ENCODE measurements around the gene HOXC5. TPM values are rescaled to one million over a fixed set of nuclear protein-coding genes. Genes with fewer than 3 reads are reported as not detected.

HOXC5 gene
- total RNA-seq, 1 experiment from 2014 or later = 3.4 TPM

DNA sequence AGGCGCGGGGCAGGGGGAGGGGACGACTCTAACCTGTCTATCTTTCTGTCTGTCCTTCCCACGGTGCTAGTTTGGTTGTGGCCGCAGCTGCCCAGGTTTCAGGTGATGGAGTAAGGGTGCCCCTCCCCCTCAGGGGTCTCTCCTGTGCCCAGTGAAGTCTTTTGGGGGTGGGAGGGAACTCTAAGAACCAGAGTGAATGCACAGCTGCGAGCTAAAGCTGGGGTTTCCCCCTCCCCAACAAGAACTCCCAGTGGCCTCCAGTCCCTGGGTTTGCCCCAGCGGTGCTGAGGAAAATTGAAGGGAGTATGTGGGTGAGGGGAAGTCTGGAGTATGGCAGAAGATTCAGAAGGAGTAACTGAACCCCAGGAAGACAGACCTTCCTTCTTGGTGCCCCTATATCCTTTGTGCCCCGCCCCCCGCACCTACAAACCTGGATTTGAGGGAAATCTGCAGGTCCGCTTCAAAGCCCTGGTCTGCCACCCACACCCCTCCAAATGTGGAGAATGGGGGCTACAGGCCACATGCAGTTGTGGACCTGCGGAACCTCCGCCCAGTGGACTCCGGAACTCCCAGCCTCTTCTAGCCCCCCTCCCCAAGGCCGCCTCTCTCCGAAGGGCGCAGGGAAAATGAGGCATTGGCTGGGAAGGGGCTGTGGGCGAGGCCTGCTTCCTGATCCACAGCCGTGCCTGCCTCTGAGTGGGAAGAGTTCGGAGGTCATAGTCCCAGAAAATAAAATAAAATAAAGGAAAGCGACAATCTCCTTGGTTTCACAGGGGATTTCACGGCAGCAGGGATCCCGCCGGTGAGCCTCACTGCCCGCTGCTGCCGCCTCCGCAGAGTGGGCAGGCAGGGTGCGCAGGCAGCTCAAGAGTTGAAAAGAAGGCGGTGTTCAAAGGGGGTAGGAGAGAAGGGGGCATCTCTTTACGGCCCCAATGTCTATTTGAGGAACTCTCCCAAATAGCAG is 36.3 kb upstream of the HOXC5 start:
- Mint-ChIP-seq H3K4me3 (ENCODE audit: unreplicated experiment) (peak overlapping the region; percentile 89), H3K27me3 (ENCODE audit: insufficient read depth, unreplicated experiment) (no peaks in the 10 kb centered on the region), H3K9me3 (ENCODE audit: unreplicated experiment) (no peaks in the 10 kb centered on the region), H3K36me3 (ENCODE audit: insufficient read depth, unreplicated experiment) (peaks cover 14% of the 10 kb centered on the region), H3K27ac (ENCODE audit: unreplicated experiment) (peak overlapping the region; percentile 97), H3K4me1 (ENCODE audit: low read depth, unreplicated experiment) (no peaks in the 10 kb centered on the region)
- DNase-seq = no peak
- TSS peak; percentile 39 for BruUV-seq (replicated peaks)
- Histone ChIP-seq H3K9me3 (no peaks in the 10 kb centered on the region), H3K27me3 (replicated peaks; ENCODE audit: control insufficient read depth, insufficient read depth, low read length) (no peaks in the 10 kb centered on the region), H3K36me3 (ENCODE audit: control insufficient read depth, insufficient read depth, low read length) (no peaks in the 10 kb centered on the region), H3K4me1 (peaks cover 6% of the 10 kb centered on the region), H3K4me3 (ENCODE audit: low read depth, low read length) (peak overlapping the region; percentile 63)
- intact Hi-C loops (cut with micrococcal nuclease; ENCODE audit: unreplicated experiment) = no loop called here
- ChIA-PET POLR2A (no interaction called here), CTCF (interaction anchor here (1.4 to 1.8 kb wide), 4 partner anchors 11 to 205 kb away, joined by 3 to 9 read pairs (median 6); partner anchors contain the start of gene HOXC10)
- TF ChIP-seq, protein P1, sequence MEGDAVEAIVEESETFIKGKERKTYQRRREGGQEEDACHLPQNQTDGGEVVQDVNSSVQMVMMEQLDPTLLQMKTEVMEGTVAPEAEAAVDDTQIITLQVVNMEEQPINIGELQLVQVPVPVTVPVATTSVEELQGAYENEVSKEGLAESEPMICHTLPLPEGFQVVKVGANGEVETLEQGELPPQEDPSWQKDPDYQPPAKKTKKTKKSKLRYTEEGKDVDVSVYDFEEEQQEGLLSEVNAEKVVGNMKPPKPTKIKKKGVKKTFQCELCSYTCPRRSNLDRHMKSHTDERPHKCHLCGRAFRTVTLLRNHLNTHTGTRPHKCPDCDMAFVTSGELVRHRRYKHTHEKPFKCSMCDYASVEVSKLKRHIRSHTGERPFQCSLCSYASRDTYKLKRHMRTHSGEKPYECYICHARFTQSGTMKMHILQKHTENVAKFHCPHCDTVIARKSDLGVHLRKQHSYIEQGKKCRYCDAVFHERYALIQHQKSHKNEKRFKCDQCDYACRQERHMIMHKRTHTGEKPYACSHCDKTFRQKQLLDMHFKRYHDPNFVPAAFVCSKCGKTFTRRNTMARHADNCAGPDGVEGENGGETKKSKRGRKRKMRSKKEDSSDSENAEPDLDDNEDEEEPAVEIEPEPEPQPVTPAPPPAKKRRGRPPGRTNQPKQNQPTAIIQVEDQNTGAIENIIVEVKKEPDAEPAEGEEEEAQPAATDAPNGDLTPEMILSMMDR (IDR thresholded peaks at IDR 0.05; ENCODE audit: insufficient read depth in 1 of 2, low read depth in 1 of 2, low read length in 1 of 2, severe bottlenecking in 1 of 2, unreplicated experiment in 1 of 2) = no peak

DNA sequence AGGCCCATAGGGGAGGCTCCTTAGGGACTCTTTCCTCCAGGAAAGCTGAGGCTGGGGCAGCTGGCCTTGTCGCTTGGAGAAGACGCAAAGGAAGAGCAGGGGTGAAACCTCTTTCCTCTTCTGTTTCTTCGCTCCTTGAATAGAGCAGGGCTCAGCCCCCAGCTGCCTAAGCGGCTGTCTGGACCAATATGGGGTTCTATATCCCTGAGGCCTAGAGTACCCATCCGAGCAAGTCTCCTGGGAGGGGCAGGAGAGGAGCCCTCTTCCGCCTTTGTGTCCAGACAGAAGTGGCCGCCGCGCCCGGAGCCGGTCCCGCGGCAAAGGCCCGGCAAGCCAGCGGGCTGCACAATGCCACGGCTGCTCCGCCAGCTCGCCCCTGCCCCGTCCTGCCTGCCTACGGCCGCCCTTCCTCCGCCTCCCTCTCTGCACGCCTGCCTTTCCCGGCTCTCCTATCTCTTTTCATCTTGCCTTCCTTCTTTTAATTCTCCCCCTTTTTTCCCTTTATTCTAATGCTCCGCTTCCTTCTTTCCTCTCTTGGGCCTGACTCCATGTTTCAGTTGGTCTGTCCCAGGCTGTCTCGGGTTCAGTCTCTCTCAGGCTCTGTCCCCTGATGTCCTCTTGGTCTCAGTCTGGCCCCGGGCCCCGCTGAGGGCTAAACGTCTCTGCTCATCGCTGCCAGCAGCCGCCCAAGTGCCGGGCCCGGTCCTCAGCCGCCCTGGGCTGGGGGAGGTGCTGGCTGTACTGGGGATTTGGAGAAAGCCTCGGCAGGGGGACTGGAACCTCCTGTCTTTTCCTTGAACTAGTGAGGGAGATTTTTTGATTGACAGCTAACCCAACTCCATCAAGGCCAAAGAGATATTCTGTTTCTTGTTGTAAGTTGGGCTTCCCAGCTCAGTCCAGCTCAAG is 35.4 kb upstream of the HOXC5 start:
- Histone ChIP-seq H3K4me3 (ENCODE audit: low read depth, low read length) (no peak overlapping the region), H3K4me1 (peaks cover 6% of the 10 kb centered on the region), H3K9me3 (no peaks in the 10 kb centered on the region), H3K27me3 (replicated peaks; ENCODE audit: control insufficient read depth, insufficient read depth, low read length) (no peaks in the 10 kb centered on the region), H3K36me3 (ENCODE audit: control insufficient read depth, insufficient read depth, low read length) (no peaks in the 10 kb centered on the region)
- Mint-ChIP-seq H3K4me3 (ENCODE audit: unreplicated experiment) (no peak overlapping the region), H3K27me3 (ENCODE audit: insufficient read depth, unreplicated experiment) (no peaks in the 10 kb centered on the region), H3K27ac (ENCODE audit: unreplicated experiment) (no peak overlapping the region), H3K4me1 (ENCODE audit: low read depth, unreplicated experiment) (no peaks in the 10 kb centered on the region), H3K9me3 (ENCODE audit: unreplicated experiment) (no peaks in the 10 kb centered on the region), H3K36me3 (ENCODE audit: insufficient read depth, unreplicated experiment) (peaks cover 14% of the 10 kb centered on the region)
- ChIA-PET CTCF (interaction anchor here (1.4 kb wide), 1 partner anchor 19 kb away, joined by 3 read pairs; no protein-coding TSS in a partner anchor), POLR2A (no interaction called here)
- no peak for DNase-seq
- intact Hi-C loops (cut with micrococcal nuclease; ENCODE audit: unreplicated experiment) = no loop called here
- no TSS peak for BruUV-seq (replicated peaks)
- TF ChIP-seq, protein P1 (IDR thresholded peaks at IDR 0.05; ENCODE audit: insufficient read depth in 1 of 2, low read depth in 1 of 2, low read length in 1 of 2, severe bottlenecking in 1 of 2, unreplicated experiment in 1 of 2) = no peak

All from Caco-2 (cell line).